Dermis microvascular lymphatic vessel endothelial cell (primary cell): ENCODE results near the gene CABP7. TPM values are rescaled to one million over a fixed set of nuclear protein-coding genes. Genes with fewer than 3 reads are reported as not detected.

Experiments used
- DNase-seq, 2 donors: peaks; one replicate each; pipeline versions ENCODE4 v3.0.0 to v3.0.0-alpha.2; 2010; ENCODE audit warnings: low read depth in 2 of 2
- total RNA-seq: library from RNA; depleted of rRNA; stranded (reverse); fragments of >200 nt; gene quantifications from 2 replicates; pipeline ENCODE4 v1.2.1, GENCODE V29; 2014

The CABP7 gene
- total RNA-seq, 1 donor from 2014 or later: not detected

DNA sequence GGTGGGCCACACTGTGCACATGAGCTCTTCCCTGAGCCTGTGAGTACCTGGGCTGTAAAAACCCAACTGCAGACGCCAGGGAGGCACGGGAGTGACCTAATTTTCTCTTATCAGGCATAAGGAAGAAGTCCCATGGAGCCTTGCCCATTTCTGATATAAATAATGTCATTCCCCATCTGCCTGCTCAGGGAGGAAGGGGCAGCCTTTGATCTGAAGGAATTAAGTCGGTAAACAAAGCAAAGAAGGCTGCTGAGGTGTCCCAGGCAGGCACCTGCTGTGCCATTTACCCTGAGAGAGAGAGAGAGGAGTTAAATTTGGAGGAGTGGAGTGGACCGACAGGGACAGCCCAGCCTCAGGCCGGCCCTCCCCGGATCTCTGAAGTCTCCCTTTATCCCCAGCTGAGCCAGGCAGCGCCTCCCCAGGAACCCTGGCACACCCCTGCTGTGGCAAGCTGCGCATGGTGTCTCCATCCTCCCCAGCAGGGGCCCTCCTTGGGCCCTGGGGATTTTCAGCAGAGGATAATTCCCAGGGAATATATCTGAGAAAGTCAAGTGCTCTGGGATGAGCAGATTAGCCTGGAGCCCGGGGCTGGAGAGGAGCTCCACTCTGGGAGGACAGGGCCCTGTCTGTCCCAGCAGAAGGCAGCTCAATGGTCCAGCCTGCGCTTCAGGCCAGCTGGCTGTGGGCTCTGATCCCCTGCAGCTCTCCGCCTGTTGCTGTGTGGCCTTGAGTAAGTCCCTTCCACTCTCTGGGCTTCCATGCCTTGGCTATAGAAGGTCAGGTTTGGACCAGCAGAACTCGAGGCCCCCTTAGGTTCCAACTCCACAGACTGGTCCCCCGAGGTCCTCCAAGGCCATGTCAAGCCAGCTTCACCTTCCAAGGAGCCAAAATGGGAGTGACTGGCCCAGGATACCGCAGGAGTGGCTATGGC is 17.5 kb upstream of the CABP7 start:
- no peak for DNase-seq

DNA sequence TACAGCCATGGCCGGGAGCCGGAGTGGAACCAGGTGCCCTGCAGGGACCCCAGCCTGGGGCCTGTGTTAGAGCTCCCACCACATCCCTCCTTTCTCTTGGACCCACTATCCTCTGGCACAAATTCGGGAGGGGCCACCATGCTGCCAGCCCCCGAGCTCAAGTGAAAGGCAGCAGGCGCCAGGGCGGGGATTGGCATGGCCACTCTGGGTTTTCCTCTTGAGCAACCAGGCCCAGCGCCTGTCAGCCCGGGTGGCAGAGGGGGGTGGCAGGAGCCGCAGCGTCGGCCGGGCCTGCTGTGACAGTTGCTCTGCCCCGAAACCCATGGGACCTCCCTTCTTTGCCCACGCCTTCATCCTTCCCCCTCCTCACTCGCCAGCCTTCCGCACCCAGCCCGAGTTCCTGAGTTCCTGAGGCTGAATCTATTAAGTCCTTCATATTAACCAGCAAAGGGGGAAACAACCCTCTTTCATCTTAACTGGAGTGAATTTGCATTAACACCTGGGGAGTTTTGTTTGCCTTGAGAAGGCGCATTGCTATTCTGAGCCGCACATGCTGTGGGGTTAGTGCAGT is 16.8 kb upstream of the CABP7 start:
- no peak for DNase-seq

DNA sequence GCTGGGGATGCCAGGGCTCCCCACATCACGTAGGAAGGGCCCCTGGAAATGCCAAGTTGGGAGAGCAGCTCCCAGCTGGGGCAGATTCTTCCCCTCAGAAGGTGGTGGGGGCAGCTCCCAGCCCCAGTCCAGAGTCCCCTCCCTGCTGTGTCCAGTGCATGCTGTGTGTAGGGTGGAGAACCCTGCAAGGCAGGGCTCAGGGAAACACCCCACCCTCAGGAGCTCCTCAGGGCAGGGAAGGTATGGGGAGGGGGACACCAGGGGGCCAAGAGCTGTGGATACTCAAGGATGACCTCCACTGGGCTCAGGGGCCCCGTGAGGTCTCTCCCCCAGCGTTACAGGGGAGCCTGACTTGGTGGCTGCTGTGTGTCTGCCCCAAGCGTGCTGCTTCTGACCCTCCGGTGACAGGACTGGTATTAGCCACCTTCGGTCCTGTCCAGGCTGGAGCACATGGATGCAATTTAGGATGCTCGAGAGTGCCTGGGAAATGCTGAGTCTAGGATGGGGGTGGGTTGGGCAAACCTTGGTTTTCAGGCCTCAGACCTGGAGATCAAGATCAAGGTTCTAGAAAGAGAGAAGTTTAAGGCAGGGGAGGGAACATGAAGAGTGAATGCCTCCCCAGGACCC is 16.1 kb upstream of the CABP7 start:
- DNase-seq: no peak

DNA sequence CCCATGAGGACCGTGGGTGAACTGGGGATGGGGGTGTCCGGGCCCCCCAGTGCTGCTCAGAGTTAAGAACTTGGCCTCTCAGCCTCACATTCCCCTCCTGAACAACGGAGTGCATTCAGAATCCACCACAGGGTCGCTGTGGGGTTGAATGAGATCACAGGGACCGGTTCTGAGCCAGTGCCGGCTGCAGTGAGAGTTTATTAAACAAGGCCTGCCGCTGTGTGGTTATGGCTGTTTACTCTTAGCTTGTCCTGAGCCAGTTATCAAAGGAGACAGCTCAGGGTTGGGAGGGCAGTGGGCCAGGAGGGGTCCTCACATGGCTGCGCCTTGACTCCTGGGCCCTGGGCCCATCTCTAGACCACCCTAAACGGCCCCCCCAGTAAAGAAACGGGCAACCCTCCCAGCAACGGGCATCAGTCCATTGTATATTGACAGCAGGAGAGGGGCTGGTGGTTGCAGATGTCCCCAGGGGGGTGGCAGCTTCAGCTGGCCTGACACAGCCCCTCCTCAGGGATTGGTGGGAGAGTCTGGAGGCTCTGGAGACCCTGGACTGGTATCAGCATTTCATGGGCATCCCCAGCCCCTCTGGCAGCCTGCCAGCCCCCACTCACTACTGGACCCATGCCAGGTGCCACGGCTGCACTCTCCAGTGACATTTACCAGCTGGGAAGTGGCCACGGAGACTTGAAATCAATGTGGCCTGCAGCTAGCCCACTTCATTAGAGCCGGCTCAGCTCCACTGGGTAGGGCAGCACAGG is 15.1 kb upstream of the CABP7 start:
- no peak for DNase-seq

DNA sequence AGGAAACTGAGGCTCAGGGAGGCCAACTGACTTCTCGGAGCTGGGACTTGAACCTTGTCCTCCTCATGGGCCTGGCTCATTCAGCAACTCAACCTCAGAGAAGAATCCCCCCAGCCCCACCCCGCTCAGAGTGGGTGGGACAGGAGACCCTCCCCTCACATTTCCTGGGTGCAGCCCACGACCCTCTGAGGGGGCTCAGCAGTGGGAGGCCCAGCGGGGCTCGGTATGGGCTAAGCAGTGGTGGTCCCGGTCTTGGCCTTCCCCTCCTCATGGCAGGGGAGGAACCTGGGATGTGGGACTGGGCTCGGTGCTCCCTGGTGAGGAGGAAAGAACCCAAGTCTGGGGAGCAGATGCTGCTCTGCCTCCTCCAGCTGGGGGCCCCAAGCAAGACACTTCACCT is 14.2 kb upstream of the CABP7 start:
- DNase-seq: no peak

DNA sequence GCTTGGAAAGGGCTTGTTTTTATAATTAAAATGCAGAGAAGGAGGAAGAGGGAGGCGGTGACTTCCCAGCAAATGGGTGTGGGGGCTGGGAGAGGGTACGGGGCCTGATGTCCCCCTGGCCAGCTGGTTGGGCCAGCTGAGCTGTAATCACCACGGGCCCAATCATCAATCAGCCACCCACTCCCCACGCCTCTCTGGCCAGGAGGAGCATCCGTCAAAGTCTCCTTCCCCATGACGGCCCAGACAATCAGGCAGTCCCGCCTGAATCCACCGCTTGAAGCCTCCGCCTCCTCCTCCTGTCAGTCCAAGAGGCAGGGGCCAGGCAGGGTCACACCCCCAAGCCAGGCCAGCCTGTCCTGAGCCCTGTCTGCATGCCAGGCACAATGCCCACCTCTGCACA is 13.3 kb upstream of the CABP7 start:
- DNase-seq: no peak

DNA sequence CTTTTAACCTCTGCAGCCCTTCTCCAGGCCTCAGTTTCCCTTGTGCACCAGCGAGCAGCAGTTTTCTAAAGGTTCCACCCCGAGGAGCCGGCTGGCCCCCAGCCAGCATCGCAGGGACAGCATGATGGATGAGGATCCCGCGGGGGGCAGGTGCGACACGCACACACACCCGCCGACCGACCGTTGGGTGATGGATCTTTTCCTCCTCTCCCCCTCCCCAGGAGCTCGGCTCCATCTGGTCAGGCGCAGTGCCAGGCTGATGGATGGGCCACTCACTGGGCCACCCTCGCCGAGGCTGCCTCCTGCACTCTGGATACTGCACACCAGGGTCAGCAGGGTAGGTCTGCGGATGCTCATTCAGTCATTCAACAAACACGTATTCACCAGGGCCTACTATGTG is 12.8 kb upstream of the CABP7 start:
- no peak for DNase-seq

DNA sequence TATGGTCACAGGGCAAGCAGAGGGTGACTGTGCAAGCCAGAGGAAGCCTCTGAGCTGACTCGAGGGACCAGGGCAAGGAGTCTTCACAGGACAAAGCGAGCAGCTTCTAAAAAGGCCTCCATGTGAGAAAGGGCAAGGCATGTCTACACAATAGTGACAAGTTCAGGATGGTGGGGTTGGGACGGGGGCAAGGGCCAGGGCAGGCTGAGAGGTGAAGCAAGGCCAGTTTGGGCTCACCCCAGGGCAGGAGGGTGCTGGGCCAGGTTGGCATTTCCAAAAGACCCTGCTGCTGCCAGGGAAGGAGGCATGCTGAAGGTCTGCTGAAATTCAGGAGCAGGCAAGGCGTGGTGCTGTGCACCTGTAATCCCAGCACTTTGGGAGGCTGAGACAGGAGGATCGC is 12.3 kb upstream of the CABP7 start:
- DNase-seq: no peak

DNA sequence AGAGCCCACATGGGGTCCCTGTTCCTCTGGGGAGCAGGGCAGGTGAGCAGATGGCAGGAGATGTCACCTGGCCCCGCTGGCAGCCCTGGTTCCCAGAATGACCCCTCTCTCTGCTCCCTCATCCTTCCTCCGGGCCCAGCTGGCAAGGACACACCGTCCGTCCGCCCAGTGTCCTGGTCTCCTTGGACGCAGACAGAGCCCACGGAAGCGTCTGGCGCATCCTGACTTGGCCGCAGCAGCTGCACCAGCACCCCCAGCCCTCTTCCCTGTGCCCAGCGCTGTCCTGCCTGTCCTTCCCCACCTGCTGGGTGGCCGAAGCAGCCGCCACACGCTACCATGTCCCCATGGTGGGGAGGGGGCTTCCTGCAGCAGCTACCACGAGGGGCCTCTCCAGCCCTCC is 9.6 kb upstream of the CABP7 start:
- DNase-seq: no peak

DNA sequence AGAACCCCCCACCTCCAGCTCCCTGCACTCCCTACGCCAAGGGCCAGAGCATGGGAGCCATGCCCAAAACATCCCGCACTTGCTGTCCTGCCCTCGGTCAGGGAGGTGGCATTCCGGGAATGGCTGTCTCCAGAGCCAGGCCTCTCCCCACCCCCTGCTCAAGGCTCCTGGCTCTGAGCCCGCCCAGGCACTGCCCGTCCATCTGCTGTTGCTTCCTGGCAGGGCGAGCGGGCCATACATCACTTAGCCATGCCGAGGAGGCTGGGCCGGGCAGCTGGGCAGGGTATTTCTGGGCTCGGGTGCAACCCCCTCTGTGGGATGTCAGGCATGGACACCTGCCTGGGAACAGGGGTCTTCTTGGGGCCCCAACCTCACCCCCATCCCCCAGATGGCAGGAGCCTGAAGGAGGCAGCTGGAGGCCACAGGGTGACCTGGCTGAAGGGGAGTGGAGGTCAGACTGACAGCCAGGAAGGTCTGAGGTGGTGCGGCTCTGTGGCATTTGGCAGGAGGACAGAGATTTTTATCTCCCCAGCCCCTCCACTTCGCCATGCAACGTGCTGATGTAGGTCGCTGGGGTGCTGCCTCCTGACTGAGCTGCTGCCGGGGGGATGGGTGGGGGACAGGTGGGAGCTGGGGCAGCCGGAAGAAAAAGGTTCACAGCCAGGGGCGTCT is 8.7 kb upstream of the CABP7 start:
- peak in 1 of 2 donors; percentile 12 for DNase-seq

DNA sequence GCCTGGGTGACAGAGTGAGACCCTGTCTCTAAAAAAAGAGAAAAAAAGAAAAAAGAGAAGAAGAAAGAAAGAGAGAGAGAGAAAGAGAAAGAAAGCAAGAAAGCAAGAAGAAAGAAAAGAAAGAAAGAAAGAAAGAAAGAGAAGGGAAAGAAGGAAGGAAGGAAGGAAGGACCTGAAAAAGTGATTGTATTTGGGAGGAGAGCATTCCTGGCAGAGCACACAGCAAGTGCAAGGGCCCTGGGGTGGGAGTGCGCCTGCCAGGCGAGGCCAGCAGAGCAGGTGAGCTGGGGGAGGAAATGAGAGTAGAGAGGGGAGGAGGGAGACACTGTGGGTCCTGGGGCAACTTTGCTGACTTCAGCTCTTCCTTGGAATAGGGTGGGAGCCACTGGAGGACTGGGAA is 7.7 kb upstream of the CABP7 start:
- no peak for DNase-seq

DNA sequence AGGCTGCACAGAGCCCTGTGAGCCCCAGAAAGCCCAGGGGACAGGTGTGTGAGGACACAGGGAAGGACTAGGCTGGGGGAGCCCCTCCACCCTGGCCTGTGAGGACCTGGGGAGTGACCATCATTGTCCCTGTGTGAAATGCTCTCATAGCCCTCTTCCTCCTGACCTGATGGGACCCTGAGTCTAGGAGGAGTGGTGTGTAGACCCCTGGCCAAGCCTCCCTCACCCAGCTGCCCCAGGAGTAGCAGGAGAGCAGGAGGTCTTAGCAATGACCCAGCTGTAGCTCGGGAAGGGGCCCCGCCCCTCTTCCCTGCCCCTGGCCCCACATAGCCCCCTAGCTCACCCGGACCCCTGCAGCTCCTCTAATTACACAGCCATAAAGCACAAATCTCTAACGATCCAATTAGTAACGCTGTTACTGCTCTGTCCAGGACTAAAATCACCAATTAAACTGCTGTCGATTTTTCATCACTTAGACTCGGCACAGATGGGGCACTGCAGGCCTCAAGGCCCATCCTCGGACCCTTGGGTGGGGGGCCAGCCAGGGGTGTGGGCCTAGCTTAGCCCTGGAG is 6.6 kb upstream of the CABP7 start:
- no peak for DNase-seq

DNA sequence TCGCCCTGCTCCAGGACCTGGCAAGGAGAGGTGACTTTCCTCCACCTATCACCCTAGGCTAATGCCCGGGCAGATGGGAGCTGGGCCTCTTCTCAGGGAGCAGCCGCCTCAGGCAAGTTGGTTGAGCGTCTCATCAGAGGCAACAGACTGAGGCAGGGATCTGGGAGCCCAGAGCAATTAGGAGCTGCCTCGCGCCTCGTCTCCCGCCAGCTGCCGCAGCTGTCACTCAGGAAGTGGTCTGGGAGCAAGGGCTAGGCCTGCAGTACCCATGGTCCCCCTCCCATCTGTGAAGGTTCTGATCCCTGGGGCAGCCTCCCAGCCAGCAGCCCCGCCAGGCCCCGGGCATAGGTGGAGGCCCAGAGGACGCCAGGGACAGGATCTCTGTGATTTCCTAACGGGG is 4.6 kb upstream of the CABP7 start:
- DNase-seq: no peak

DNA sequence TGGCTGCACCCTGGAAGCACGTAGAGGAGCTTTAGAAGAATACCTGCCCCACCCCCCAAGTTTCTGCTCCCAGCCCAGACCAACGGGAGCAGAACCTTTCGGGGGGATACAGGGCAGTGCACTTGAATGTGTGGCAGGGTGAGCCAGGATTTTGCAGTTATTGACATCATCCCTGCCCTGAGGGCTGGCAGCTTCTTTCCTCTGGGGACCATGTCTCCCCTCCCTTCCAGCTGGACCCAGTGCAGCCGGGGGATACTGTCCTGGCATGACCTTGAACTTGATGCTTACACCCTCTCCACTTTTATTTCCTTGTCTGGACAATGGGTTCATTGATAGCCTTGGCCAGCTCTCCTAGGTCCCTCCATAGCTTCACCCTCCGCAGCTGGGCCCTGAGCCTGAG is 4.1 kb upstream of the CABP7 start:
- DNase-seq: no peak

DNA sequence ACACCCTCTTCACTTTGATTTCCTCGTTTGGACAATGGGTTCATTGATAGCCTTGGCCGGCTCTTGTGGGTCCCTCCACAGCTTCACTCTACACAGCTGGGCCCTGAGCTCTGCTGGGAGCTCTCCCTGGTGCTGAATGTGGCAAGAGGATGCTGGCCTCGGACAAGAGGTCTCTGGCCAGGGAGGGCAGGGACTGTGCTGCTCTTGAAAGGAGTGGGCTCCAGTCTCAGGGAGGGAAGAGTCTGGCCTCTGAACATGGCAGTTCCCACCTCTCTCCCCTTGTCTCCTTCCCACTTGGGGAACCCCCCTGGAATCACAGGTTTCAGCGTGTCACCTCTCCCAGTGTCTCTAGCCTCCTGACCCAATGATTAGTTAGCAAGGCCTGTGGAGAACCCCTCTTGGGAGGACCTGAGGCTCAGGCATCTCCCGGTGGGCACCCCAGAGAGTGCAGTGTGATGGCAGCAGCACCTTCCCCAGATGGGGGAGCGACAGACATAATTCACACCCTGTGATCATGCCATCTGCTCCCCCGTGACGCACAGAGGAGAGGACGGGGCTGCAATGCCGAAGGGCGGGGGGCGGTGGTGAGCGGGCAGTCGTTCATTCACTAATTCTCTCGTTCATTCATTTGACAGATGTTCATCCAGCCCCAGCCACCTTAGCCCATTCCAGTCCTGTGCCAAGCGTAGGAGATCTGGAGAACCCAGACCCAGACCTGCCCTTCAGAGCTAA is 2.8 kb upstream of the CABP7 start:
- peak; percentile 69 to 78 for DNase-seq

DNA sequence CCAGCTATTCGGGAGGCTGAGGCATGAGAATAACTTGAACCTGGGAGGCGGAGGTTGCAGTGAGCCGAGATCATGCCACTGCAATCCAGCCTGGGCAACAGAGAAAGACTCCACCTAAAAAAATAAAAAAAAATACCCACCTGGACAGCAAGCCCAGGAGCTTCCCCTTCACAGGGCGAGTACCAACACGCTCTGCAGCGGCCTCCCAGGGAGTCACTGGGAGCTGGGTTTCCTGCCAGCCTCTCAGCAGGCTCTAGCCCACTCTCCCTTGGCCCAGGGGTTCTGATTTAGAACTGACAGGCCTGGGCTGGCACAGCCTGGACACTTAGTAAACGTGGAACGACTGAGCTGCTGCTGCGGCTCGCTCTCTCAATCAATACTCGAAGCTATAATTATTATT is 2.0 kb upstream of the CABP7 start:
- DNase-seq: no peak

DNA sequence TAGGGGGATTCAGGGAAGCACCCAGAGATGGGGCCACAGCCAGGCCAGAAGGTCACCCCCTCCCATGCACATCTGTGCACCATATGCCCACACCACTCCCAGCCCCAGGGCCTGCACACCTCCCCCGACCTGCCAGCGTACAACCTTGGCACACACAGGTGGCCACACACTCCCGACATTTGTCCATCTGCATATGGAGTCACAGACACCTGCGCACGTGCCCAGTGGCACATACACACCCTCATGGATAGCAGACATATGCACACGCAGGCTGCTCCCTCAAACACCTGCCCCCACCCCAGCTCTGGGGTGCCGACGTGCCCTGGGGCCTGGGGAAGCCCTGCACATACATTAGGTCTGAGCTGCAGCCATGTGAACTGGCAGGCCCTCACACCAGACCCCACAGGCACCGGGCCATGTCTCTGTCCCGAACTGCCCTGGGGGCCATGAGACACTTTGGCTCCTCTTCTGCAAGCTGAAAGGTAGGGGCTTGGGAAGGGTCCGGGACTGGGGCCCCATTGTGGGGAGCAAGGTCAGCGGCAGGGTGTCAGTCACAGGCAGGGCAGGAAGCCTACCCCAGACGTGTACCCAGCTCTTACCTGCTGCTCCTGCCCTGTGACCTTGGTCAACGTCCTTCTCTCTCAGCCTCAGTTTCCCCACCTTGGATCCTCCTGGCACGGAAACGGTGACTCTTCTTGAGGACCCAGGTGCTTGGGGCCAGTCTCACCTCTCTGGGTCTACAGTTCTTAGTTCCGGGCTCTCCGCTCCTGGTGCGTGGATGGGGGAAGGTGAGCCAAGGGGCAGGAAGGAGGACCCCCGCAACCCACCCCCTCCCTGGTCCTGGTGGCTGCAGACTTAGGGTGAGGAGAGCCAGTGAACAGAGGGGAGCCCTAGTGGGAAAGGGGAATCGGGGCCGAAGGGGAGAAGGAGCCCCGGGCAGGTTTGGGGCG is 579 bp upstream of the CABP7 start:
- DNase-seq: no peak

DNA sequence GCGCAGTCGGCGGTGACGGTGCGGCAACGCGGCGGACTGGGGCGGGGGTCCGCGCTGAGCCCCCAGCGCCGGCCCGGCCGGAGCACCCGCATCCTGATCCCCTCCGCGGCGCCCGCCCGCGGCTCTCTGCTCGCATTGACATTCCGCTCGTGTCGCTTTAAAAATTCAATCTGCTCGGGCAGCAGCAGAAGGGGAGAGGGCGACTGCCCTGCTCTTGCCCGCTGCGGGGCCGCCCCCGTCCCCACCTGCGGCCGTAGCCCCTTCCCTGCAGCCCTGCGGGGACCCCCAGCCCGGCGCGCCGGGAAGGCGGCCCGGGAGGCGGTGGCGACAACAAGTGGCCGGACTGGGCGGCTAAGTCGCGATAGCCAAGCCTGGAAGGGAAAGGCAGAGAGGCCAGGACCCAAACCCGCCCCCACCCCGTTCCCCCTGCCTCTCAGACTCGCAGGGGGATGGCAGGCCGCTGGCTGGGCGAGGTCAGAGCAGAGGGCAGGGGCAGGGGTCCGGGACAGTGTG is 1.1 kb downstream of the CABP7 start:
- DNase-seq: no peak

DNA sequence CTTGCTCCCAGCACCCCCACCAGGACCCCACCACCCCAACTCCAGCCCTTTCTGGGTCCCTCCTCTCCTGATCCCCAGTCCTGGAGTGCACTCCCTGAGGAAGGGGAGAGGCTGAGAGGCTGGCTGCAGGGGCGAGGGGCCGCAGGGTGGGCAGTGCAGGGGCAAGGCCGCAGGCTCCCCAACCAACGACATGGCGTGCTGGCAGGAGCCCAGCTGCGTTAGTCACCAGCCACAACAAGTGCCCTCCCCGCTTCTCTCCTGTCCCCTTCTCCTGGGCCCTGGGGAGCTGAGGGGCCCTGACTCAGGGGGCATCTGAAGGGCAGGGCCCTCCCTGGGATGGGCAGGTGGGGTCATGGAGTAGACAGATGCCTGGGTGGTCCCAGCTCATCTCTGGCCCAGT is 2.3 kb downstream of the CABP7 start:
- no peak for DNase-seq
